Measurements from ENCODE around the gene LDLRAD3. TPM values are rescaled to one million over a fixed set of nuclear protein-coding genes. Genes with fewer than 3 reads are reported as not detected.
"Not testable (repeated sequence)": the region's sequence is repeated elsewhere in the genome, so short reads cannot be mapped to it uniquely, and the experiment has no call there.

LDLRAD3 gene
- total RNA-seq, 2 donors from 2014 or later, result 30.8 to 42.5 TPM

DNA sequence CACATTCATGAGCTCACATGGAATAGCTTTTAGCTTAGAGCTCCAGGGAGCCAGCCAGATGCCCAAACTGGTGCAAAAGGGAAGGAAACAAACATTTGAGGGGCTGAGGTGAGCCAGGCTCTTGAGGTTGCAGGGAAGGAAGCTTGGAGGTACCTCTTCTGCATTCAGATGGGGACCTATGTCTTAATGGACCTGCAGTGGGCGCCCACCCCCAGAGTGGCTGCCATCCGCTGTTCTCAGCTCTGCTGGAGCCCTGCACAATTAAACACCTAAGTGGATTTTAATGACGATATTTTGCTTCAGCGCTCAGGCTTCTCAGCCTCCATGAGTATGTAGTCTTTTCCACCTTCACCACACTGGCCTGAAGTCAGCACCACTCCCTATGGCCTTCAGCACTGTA lies 100.8 kb downstream of the LDLRAD3 start:
- H3K27ac ChIP-seq, result no peak overlapping the region
- no peak for DNase-seq (ENCODE audit: low spot score)
- WGBS, result 95% methylated on average over 4 of the region's 4 CpGs
- no peaks in the 10 kb centered on the region for H3K36me3 ChIP-seq
- intact Hi-C loops (cut with DNase I), result loop anchor here (10.0 kb wide), 1 partner anchor 490 kb away; no protein-coding TSS in a partner anchor
- no peaks in the 10 kb centered on the region for H3K4me1 ChIP-seq (replicated peaks)
- TF ChIP-seq POLR2A (IDR thresholded peaks at IDR 0.05) (no peak), POLR2AphosphoS5 (IDR thresholded peaks at IDR 0.05) (no peak)
- TF ChIP-seq, protein P1, sequence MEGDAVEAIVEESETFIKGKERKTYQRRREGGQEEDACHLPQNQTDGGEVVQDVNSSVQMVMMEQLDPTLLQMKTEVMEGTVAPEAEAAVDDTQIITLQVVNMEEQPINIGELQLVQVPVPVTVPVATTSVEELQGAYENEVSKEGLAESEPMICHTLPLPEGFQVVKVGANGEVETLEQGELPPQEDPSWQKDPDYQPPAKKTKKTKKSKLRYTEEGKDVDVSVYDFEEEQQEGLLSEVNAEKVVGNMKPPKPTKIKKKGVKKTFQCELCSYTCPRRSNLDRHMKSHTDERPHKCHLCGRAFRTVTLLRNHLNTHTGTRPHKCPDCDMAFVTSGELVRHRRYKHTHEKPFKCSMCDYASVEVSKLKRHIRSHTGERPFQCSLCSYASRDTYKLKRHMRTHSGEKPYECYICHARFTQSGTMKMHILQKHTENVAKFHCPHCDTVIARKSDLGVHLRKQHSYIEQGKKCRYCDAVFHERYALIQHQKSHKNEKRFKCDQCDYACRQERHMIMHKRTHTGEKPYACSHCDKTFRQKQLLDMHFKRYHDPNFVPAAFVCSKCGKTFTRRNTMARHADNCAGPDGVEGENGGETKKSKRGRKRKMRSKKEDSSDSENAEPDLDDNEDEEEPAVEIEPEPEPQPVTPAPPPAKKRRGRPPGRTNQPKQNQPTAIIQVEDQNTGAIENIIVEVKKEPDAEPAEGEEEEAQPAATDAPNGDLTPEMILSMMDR (IDR thresholded peaks at IDR 0.05), result no peak
- no peaks in the 10 kb centered on the region for H3K9me3 ChIP-seq
- H3K4me3 ChIP-seq, result no peak overlapping the region
- H3K27me3 ChIP-seq (replicated peaks; ENCODE audit: insufficient read depth), result no peaks in the 10 kb centered on the region

DNA sequence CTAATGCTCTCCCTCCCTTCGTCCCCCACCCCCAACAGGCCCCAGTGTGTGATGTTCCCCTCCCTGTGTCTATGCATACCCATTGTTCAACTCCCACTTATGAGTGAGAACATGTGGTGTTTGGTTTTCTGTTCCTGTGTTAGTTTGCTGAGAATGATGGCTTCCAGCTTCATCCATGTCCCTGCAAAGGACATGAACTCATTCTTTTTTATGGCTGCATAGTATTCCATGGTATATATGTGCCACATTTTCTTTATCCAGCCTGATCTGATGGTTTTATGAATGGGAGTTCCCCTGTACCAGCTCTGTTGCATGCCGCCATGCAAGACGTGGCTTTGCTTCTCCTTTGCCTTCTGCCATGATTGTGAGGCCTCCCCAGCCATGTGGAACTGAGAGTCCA lies 102.1 kb downstream of the LDLRAD3 start:
- H3K27me3 ChIP-seq (replicated peaks; ENCODE audit: insufficient read depth); H3K4me1 ChIP-seq (replicated peaks); H3K9me3 ChIP-seq; DNase-seq (ENCODE audit: low spot score); H3K4me3 ChIP-seq; H3K36me3 ChIP-seq; H3K27ac ChIP-seq: not testable (repeated sequence)
- 98% methylated on average over 3 of the region's 3 CpGs for WGBS
- intact Hi-C loops (cut with DNase I), result loop anchor here (10.0 kb wide), 1 partner anchor 491 kb away; no protein-coding TSS in a partner anchor

DNA sequence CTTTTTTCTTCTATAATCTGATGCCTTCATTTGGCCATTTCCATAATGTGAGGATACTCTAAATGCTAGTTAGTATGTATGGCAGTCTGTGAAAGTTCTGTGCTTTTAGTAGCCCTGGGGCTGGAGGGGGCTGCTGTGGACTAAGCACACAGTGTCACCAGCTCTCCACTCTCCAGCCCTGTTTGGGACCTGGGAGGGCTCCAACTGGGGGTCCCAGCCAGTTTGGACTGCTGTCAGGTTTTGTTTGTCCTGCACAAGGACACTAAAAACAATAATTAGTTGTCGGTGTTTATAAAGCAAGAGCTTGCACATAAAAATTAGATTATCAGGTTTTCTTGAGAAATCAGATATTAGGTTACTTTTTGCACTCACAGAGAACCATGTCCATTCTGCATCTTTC lies 103.1 kb downstream of the LDLRAD3 start:
- DNase-seq (ENCODE audit: low spot score), result no peak
- no peaks in the 10 kb centered on the region for H3K27me3 ChIP-seq (replicated peaks; ENCODE audit: insufficient read depth)
- 70% methylated on average over 1 of the region's 1 CpG for WGBS
- H3K4me1 ChIP-seq (replicated peaks), result no peaks in the 10 kb centered on the region
- no peak overlapping the region for H3K27ac ChIP-seq
- no peak for TF ChIP-seq POLR2A (IDR thresholded peaks at IDR 0.05)
- TF ChIP-seq, protein P1 (IDR thresholded peaks at IDR 0.05), result no peak
- TF ChIP-seq POLR2AphosphoS5 (IDR thresholded peaks at IDR 0.05), result no peak
- H3K9me3 ChIP-seq, result no peaks in the 10 kb centered on the region
- intact Hi-C loops (cut with DNase I), result loop anchor here (10.0 kb wide), 1 partner anchor 492 kb away; no protein-coding TSS in a partner anchor
- no peak overlapping the region for H3K4me3 ChIP-seq
- H3K36me3 ChIP-seq, result no peaks in the 10 kb centered on the region

DNA sequence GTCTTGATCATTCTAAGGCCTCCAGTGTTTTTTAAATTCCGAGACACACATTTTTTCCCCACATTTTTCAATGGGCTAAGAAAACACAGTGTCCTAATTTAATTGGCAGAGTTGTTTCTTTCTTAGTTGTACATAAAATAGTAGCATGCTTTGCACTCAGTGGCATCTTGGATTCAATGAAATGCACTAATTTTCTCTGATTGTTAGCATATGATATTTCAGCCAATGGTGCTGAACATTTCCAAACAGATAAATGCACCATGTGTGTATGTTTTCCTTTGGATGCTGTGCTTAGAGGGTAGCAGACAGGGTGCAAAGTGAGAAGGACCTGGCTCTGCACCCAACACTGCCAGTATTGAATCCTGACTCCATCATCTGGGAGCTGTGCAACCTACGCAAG lies 103.5 kb downstream of the LDLRAD3 start:
- Histone ChIP-seq H3K4me1 (replicated peaks) (no peaks in the 10 kb centered on the region), H3K36me3 (no peaks in the 10 kb centered on the region), H3K27ac (no peak overlapping the region), H3K27me3 (replicated peaks; ENCODE audit: insufficient read depth) (no peaks in the 10 kb centered on the region), H3K4me3 (no peak overlapping the region), H3K9me3 (no peaks in the 10 kb centered on the region)
- 87% methylated on average over 2 of the region's 2 CpGs for WGBS
- no peak for TF ChIP-seq POLR2A (IDR thresholded peaks at IDR 0.05)
- TF ChIP-seq, protein P1 (IDR thresholded peaks at IDR 0.05), result no peak
- TF ChIP-seq POLR2AphosphoS5 (IDR thresholded peaks at IDR 0.05), result no peak
- intact Hi-C loops (cut with DNase I), result loop anchor here (10.0 kb wide), 1 partner anchor 493 kb away; no protein-coding TSS in a partner anchor
- no peak for DNase-seq (ENCODE audit: low spot score)

DNA sequence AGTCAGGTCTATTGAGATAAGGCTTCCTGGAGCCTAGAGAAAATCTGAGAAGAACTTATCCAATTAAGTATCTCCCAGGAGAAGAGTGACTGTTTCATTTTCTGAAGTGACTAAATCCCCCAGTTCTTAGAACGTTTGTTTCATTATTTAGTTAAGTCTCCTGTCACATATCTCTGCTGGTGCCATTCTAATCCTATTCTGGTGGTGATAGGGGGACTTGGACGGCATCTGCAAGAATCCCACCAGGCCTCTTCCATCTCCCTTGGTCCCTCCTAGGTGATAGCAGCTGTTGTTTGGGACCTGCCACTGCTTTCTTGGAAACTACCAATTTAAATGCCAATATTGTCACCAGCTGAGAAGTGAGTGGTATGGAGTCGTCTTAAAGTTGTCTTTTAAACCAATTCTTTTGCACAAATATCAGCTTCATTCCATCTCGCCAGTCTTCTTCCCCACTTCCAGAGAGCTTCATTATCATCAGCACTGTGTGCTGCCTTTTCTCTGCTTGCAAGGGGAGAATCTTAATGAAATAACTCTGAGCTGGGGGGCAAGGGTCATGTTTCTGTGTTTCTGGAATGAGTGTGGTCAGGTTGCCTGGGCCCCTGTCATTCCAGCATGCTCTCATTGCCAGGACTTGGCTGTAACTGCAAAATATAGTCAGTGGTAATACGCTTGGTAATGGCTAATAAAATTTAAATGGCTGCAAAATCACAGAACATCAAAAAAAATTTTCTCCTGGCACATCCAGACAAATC lies 104.8 kb downstream of the LDLRAD3 start:
- no peak overlapping the region for H3K4me3 ChIP-seq
- no peak overlapping the region for H3K27ac ChIP-seq
- no peak for DNase-seq (ENCODE audit: low spot score)
- H3K4me1 ChIP-seq (replicated peaks), result no peaks in the 10 kb centered on the region
- WGBS, result 54% methylated on average over 5 of the region's 5 CpGs
- H3K9me3 ChIP-seq, result no peaks in the 10 kb centered on the region
- intact Hi-C loops (cut with DNase I), result loop anchor here (10.0 kb wide), 1 partner anchor 494 kb away; no protein-coding TSS in a partner anchor
- H3K27me3 ChIP-seq (replicated peaks; ENCODE audit: insufficient read depth), result no peaks in the 10 kb centered on the region
- TF ChIP-seq POLR2A (IDR thresholded peaks at IDR 0.05), result no peak
- no peak for TF ChIP-seq POLR2AphosphoS5 (IDR thresholded peaks at IDR 0.05)
- TF ChIP-seq, protein P1 (IDR thresholded peaks at IDR 0.05), result no peak
- H3K36me3 ChIP-seq, result no peaks in the 10 kb centered on the region

Data from prostate gland (tissue), 2 donors.